Upper lobe of left lung (tissue), 4 donors: ENCODE measurements around the gene TTC23L.

ENCODE experiments used
- POLR2AphosphoS5 ChIP-seq, 2 donors: sonication (generic); formaldehyde crosslinking; IDR thresholded peaks; one replicate each; pipeline ENCODE4 v1.5.1; 2017; ENCODE audit warnings: antibody characterized with exemption in 2 of 2
- TF ChIP-seq, protein P1 (sequence below), 6 experiments: fragments of 450-650 bp in 4 of 6; fragments of 200-600 bp in 2 of 6; sonication (generic) in 2 of 6; IDR thresholded peaks; one replicate each; pipeline ENCODE4 v1.5.1; 2016 to 2019; ENCODE audit warnings: antibody characterized with exemption in 6 of 6

- TF ChIP-seq POLR2AphosphoS5 (IDR thresholded peaks at IDR 0.05), result no peak
- TF ChIP-seq, protein P1, sequence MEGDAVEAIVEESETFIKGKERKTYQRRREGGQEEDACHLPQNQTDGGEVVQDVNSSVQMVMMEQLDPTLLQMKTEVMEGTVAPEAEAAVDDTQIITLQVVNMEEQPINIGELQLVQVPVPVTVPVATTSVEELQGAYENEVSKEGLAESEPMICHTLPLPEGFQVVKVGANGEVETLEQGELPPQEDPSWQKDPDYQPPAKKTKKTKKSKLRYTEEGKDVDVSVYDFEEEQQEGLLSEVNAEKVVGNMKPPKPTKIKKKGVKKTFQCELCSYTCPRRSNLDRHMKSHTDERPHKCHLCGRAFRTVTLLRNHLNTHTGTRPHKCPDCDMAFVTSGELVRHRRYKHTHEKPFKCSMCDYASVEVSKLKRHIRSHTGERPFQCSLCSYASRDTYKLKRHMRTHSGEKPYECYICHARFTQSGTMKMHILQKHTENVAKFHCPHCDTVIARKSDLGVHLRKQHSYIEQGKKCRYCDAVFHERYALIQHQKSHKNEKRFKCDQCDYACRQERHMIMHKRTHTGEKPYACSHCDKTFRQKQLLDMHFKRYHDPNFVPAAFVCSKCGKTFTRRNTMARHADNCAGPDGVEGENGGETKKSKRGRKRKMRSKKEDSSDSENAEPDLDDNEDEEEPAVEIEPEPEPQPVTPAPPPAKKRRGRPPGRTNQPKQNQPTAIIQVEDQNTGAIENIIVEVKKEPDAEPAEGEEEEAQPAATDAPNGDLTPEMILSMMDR (IDR thresholded peaks at IDR 0.05), result no peak
Observed at GRCh38 chr5:34892414-34892813, 53.5 kb downstream of the TTC23L start.
